GM12872 (cell line): ENCODE results near the gene RAP1GAP.

Experiments used
- CTCF ChIP-seq: IDR thresholded peaks from 3 replicates; pipeline ENCODE4 v1.5.1; 2011; ENCODE audit warnings: low read depth, mild to moderate bottlenecking, low read length, moderate library complexity; ENCODE audit not compliant: insufficient read depth

The RAP1GAP gene

DNA sequence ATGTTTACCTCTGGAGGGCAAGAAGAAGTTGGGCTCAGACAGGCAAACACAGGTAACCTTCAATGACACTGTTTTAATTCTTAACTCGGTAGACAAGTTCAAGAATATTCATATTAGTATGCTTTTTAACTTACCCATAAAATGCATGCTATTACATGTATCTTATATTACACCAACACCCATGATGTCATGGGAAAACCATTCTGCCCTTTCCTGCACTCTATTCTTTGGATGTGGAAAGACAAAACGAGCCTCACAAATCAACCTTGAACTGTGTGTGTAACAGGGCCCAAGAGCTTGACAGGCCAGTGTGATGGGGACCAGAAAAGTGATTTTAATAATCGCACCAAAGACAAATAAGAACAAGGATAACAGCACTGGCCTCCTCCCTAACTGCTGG lies 22.6 kb upstream of the RAP1GAP start:
- TF ChIP-seq CTCF, result no peak

DNA sequence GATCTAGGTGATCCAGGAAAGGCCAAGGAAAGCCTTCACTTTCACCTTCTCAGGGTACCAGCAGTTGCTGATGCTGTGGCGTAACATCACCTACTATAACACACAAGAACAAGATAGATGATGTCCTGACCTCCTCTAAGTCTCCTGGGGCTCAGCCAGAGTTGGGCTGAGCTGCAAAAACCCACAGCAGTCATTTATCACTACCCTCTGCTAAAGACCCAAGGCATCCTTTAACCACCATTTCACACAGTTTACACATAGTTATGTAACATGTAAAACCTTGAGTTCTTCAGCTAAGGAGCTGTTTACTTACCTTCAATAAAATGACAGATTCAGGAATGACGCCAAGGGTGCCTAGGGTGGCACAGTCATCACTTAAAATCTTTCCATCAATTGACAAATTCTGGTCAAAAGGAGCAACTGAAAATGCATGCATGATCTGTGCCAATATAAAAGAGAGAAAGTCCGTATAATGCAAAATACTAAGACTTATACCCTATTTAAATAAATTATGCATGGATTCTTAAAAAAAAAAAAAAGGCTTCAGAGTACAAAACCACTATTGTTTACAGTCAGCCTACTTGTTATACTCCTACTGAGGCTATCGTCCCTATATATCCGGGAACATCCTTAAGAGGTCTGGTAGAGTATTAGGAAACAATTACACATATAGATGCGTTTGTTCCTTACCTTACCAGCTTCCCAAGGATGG lies 20.7 kb upstream of the RAP1GAP start:
- TF ChIP-seq CTCF, result no peak

DNA sequence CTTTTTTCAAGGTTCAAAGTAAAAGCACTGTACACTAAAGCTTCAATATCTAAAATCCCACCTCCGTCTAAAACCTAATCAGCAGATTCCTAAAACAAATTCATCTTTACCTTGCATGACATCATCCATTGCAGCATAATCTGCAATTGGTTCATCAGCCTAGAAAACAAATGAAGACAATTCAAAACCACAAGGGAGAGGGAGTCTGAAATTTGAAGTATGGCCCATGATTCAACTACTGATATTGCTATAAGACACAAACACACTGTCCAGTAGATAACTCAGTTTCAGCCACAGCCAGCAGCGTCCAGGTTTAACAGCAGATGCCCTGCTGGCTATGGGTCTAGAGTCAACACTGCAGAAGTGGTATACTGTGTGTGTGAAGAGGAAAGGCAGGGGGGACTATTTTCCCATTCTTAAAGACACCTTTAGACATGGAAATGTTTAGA lies 17.9 kb upstream of the RAP1GAP start:
- no peak for TF ChIP-seq CTCF

- TF ChIP-seq CTCF, result no peak
These were observed 17.0 kb upstream of the RAP1GAP start for GRCh38 chr1:21685946-21686678.

DNA sequence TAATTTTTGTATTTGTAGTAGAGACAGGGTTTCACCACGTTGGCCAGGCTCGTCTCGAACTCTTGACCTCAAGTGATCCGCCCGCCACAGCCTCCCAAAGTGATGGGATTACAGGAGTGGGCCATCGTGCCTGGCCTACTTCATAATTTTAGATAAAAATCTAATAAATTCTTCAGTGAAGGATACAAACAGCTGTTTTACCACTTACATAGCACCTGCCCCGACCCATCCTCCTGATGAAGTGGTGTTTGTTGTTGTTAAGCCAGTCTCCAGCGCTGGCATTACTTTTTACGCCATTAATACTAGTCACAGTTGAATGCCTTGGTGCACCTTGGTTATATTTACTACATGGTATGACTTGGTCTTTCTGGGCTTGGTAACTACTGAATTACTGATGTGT lies 12.3 kb upstream of the RAP1GAP start:
- TF ChIP-seq CTCF, result no peak

DNA sequence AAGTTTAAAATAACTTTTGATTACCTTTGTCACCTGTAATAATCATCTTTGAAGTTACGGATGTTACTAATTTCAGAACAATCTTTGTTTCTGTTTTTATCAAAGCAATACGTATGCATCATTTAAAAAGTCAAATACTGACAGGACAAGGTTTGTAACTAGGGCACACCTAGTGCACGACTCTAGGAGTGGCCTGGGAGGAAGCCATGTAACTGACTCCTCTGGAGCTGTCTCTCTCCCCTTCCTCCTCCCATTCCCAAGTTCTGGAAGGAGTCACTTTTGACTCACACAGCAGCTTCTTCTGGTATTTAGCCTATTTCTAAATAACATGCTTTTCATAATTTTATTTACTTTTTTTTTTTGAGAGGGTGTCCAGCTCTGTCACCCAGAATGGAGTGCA lies 11.8 kb upstream of the RAP1GAP start:
- no peak for TF ChIP-seq CTCF

GRCh38 chr1:21680381-21680780 lies 11.2 kb upstream of the RAP1GAP start:
- TF ChIP-seq CTCF, result no peak
